ENCODE measurements around the gene SPAG16. TPM values are rescaled to one million over a fixed set of nuclear protein-coding genes. Genes with fewer than 3 reads are reported as not detected.
A peak's percentile ranks its signal among the peaks of the same experiment; 100 is the strongest.

SPAG16 gene
- total RNA-seq, 1 experiment from 2014 or later = 17.2 TPM

- H3K27me3 ChIP-seq (ENCODE audit: low read length) = no peaks in the 10 kb centered on the region
- no peaks in the 10 kb centered on the region for H3F3A ChIP-seq (ENCODE audit: low read length, unreplicated experiment)
- H3K79me2 ChIP-seq (ENCODE audit: low read length) = no peaks in the 10 kb centered on the region
- POLR2A ChIA-PET (ENCODE audit: unreplicated experiment) = no interaction called here
- no peak overlapping the region for H3K4me3 ChIP-seq (ENCODE audit: low read length)
- H3K9me3 ChIP-seq (ENCODE audit: low read length) = no peaks in the 10 kb centered on the region
- no peaks in the 10 kb centered on the region for H3K9me2 ChIP-seq (replicated peaks; ENCODE audit: low read length)
- no peaks in the 10 kb centered on the region for H3K36me3 ChIP-seq (ENCODE audit: low read depth, low read length)
- H3K4me1 ChIP-seq (ENCODE audit: insufficient read depth, low read length) = peaks cover 31% of the 10 kb centered on the region
- H3K9ac ChIP-seq (ENCODE audit: low read length) = no peak overlapping the region
- intact Hi-C loops (cut with micrococcal nuclease) = no loop called here
- ATAC-seq = no peak
- H2AFZ ChIP-seq (ENCODE audit: low read length) = no peak overlapping the region
- no TSS peak for BruUV-seq (replicated peaks)
- TF ChIP-seq EZH2phosphoT487 (IDR thresholded peaks at IDR 0.05; ENCODE audit: borderline replicate concordance, low read length) = no peak
- TF ChIP-seq EZH2 (IDR thresholded peaks at IDR 0.05; ENCODE audit: low read length, unreplicated experiment) = no peak
- no peak for TF ChIP-seq CTCF (conservative IDR thresholded peaks at IDR 0.05; ENCODE audit: low read depth, low read length)
- CTCF ChIA-PET = no interaction called here
- H3K4me2 ChIP-seq (ENCODE audit: low read length) = no peak overlapping the region
- peak overlapping the region; percentile 38; the same call in 1 of the 2 replicates for H3K27ac ChIP-seq (ENCODE audit: low read length)
- no peaks in the 10 kb centered on the region for H4K20me1 ChIP-seq (ENCODE audit: low read length)
- DNase-seq = no peak
Observed at GRCh38 chr2:213315168-213315876, 31.1 kb downstream of the SPAG16 start.

- Histone ChIP-seq H3F3A (ENCODE audit: low read length, unreplicated experiment) (no peaks in the 10 kb centered on the region), H3K36me3 (ENCODE audit: low read depth, low read length) (no peaks in the 10 kb centered on the region), H4K20me1 (ENCODE audit: low read length) (no peaks in the 10 kb centered on the region), H3K9ac (ENCODE audit: low read length) (no peak overlapping the region), H3K4me3 (ENCODE audit: low read length) (no peak overlapping the region), H3K79me2 (ENCODE audit: low read length) (no peaks in the 10 kb centered on the region), H3K27ac (ENCODE audit: low read length) (peak overlapping the region; percentile 47), H2AFZ (ENCODE audit: low read length) (no peak overlapping the region), H3K9me2 (replicated peaks; ENCODE audit: low read length) (no peaks in the 10 kb centered on the region), H3K4me1 (ENCODE audit: insufficient read depth, low read length) (peaks cover 31% of the 10 kb centered on the region), H3K4me2 (ENCODE audit: low read length) (peak overlapping the region; percentile 15; the same call in 1 of the 2 replicates), H3K9me3 (ENCODE audit: low read length) (no peaks in the 10 kb centered on the region), H3K27me3 (ENCODE audit: low read length) (no peaks in the 10 kb centered on the region)
- intact Hi-C loops (cut with micrococcal nuclease) = no loop called here
- CTCF ChIA-PET = no interaction called here
- POLR2A ChIA-PET (ENCODE audit: unreplicated experiment) = no interaction called here
- DNase-seq = peak; percentile 78
- TF ChIP-seq EZH2phosphoT487 (IDR thresholded peaks at IDR 0.05; ENCODE audit: borderline replicate concordance, low read length) (no peak), CTCF (conservative IDR thresholded peaks at IDR 0.05; ENCODE audit: low read depth, low read length) (no peak), EZH2 (IDR thresholded peaks at IDR 0.05; ENCODE audit: low read length, unreplicated experiment) (no peak)
- peak; percentile 79 for ATAC-seq
- BruUV-seq (replicated peaks) = no TSS peak
Observed at GRCh38 chr2:213316001-213316735, 31.9 kb downstream of the SPAG16 start.

- no peak for TF ChIP-seq EZH2phosphoT487 (IDR thresholded peaks at IDR 0.05; ENCODE audit: borderline replicate concordance, low read length)
- no peak for TF ChIP-seq CTCF (conservative IDR thresholded peaks at IDR 0.05; ENCODE audit: low read depth, low read length)
- TF ChIP-seq EZH2 (IDR thresholded peaks at IDR 0.05; ENCODE audit: low read length, unreplicated experiment) = no peak
- Histone ChIP-seq H3K79me2 (ENCODE audit: low read length) (no peaks in the 10 kb centered on the region), H3K4me2 (ENCODE audit: low read length) (no peak overlapping the region), H3K4me1 (ENCODE audit: insufficient read depth, low read length) (peaks cover 25% of the 10 kb centered on the region), H3K9ac (ENCODE audit: low read length) (no peak overlapping the region), H3K9me2 (replicated peaks; ENCODE audit: low read length) (no peaks in the 10 kb centered on the region), H2AFZ (ENCODE audit: low read length) (no peak overlapping the region), H3K4me3 (ENCODE audit: low read length) (no peak overlapping the region), H3F3A (ENCODE audit: low read length, unreplicated experiment) (no peaks in the 10 kb centered on the region), H3K36me3 (ENCODE audit: low read depth, low read length) (no peaks in the 10 kb centered on the region), H3K9me3 (ENCODE audit: low read length) (no peaks in the 10 kb centered on the region), H4K20me1 (ENCODE audit: low read length) (no peaks in the 10 kb centered on the region), H3K27me3 (ENCODE audit: low read length) (no peaks in the 10 kb centered on the region), H3K27ac (ENCODE audit: low read length) (no peak overlapping the region; the same call in 1 of the 2 replicates)
- intact Hi-C loops (cut with micrococcal nuclease) = no loop called here
- ChIA-PET CTCF (no interaction called here), POLR2A (ENCODE audit: unreplicated experiment) (no interaction called here)
- BruUV-seq (replicated peaks) = no TSS peak
- DNase-seq = peak; percentile 56
- peak; percentile 49 for ATAC-seq
Observed at GRCh38 chr2:213317929-213318328, 33.7 kb downstream of the SPAG16 start.
